Stomach (tissue), 9 donors: ENCODE data around the gene HPCA. TPM values are rescaled to one million over a fixed set of nuclear protein-coding genes. Genes with fewer than 3 reads are reported as not detected.

Experiments
- DNase-seq, 2 donors: peaks; one replicate each; pipeline versions ENCODE4 v3.0.0 to v3.0.0-alpha.2; 2013 to 2019
- H3K27ac ChIP-seq, 5 donors: fragments of 200-600 bp in 4 of 5; sonication (generic) in 4 of 5; one replicate each; pipeline ENCODE4 v1.5.1; 2013 to 2019; ENCODE audit warnings: mild to moderate bottlenecking in 1 of 5, moderate library complexity in 1 of 5
- H3K27me3 ChIP-seq, 3 donors: fragments of 200-600 bp; sonication (generic); one replicate each; pipeline ENCODE4 v1.5.1; 2017 to 2019; ENCODE audit warnings: mixed run types in 1 of 3
- H3K36me3 ChIP-seq, 4 donors: fragments of 200-600 bp; sonication (generic); 1 replicate in 3 of 4; 2 replicates in 1 of 4; pipeline ENCODE4 v1.5.1; 2016 to 2019
- H3K4me1 ChIP-seq, 4 donors: fragments of 200-600 bp; sonication (generic); one replicate each; pipeline ENCODE4 v1.5.1; 2016 to 2019
- H3K4me3 ChIP-seq, 4 donors: fragments of 200-600 bp; sonication (generic) in 3 of 4; one replicate each; pipeline ENCODE4 v1.5.1; 2016 to 2019; ENCODE audit warnings: mild to moderate bottlenecking in 1 of 4
- H3K9me3 ChIP-seq, 4 donors: fragments of 200-600 bp; sonication (generic); one replicate each; pipeline ENCODE4 v1.5.1; 2016 to 2019
- CTCF ChIP-seq, 7 experiments: fragments of 450-650 bp in 4 of 7; fragments of 200-600 bp in 3 of 7; sonication (generic) in 3 of 7; IDR thresholded peaks; one replicate each; pipeline ENCODE4 v1.5.1; 2016 to 2019; ENCODE audit warnings: antibody characterized with exemption in 7 of 7, control low read depth in 2 of 7, mild to moderate bottlenecking in 1 of 7
- EP300 ChIP-seq: sonication (generic); formaldehyde crosslinking; IDR thresholded peaks from one replicate; pipeline ENCODE4 v1.6.1; 2017; ENCODE audit warnings: antibody characterized with exemption
- POLR2A ChIP-seq, 4 donors: fragments of 450-650 bp; IDR thresholded peaks; one replicate each; pipeline ENCODE4 v1.6.1; 2016; ENCODE audit warnings: antibody characterized with exemption in 4 of 4, control low read depth in 2 of 4, mild to moderate bottlenecking in 1 of 4, moderate library complexity in 1 of 4
- POLR2AphosphoS5 ChIP-seq, 3 donors: sonication (generic); formaldehyde crosslinking; IDR thresholded peaks; one replicate each; pipeline ENCODE4 v1.6.1; 2016; ENCODE audit warnings: antibody characterized with exemption in 3 of 3
- WGBS, 5 donors: extraction: QIAGEN DNeasy Blood & Tissue Kit in 3 of 5; methylation state at CpG; one replicate each; pipeline versions ENCODE4 v1.1.5 to v1.1.7; 2013 to 2018; 5-methylcytosine and 5-hydroxymethylcytosine counted together
- intact Hi-C: fragments of 100-400 bp; cut with DNase I; formaldehyde crosslinking; loops from one replicate; pipeline ENCODE4 v1.15.1; 2023; ENCODE audit warnings: low total_unique reads
- polyA plus RNA-seq, 3 donors: library from polyadenylated mRNA; stranded (reverse); fragments of 200-250 nt; gene quantifications; one replicate each; pipeline ENCODE4 v1.2.3, GENCODE V29; 2013
- total RNA-seq, 5 donors: library from RNA; depleted of rRNA; stranded (reverse); fragments of >200 nt; gene quantifications; one replicate each; pipeline versions ENCODE4 v1.1.0 to v1.2.3, GENCODE V29; 2014 to 2016
- donor health status: healthy with polysubstance abuse.
- donor health status: Bipolar disorder and iron deficiency.
- donor health status: healthy.

HPCA gene
- total and polyA plus RNA-seq, 8 donors = 0.30 to 4.9 (median 0.75) TPM; not detected in 5

GRCh38 chr1:32897082-32898049 lies 11.1 kb downstream of the HPCA start:
- H3K27me3 ChIP-seq = peaks cover 0 to 44% (median 19%) of the 10 kb centered on the region in 3 donors
- DNase-seq = peak in 1 of 2 donors; percentile 4
- H3K4me3 ChIP-seq = no peak overlapping the region
- intact Hi-C loops = no loop called here
- no peak overlapping the region for H3K27ac ChIP-seq
- H3K4me1 ChIP-seq = peaks cover 23 to 45% (median 39%) of the 10 kb centered on the region in 4 donors
- no peak for TF ChIP-seq POLR2AphosphoS5 (IDR thresholded peaks at IDR 0.05)
- TF ChIP-seq CTCF (IDR thresholded peaks at IDR 0.05) = no peak
- TF ChIP-seq POLR2A (IDR thresholded peaks at IDR 0.05) = no peak
- no peak for TF ChIP-seq EP300
- 76 to 83% (median 79%) methylated on average over 11 of the region's 11 CpGs for WGBS, 5 donors
- H3K9me3 ChIP-seq = no peaks in the 10 kb centered on the region
- H3K36me3 ChIP-seq = peaks cover 0 to 33% (median 23%) of the 10 kb centered on the region in 4 donors

GRCh38 chr1:32898056-32898455 lies 11.8 kb downstream of the HPCA start:
- Histone ChIP-seq H3K36me3 (peaks cover 0 to 33% (median 23%) of the 10 kb centered on the region in 4 donors), H3K4me3 (no peak overlapping the region), H3K27me3 (peaks cover 0 to 43% (median 14%) of the 10 kb centered on the region in 3 donors), H3K27ac (no peak overlapping the region), H3K4me1 (peaks cover 18 to 44% (median 36%) of the 10 kb centered on the region in 4 donors), H3K9me3 (no peaks in the 10 kb centered on the region)
- intact Hi-C loops = no loop called here
- 90 to 96% (median 93%) methylated on average over 6 to 9 of the region's 9 CpGs for WGBS, 5 donors
- DNase-seq = no peak
- TF ChIP-seq CTCF (IDR thresholded peaks at IDR 0.05) (no peak), POLR2AphosphoS5 (IDR thresholded peaks at IDR 0.05) (no peak), POLR2A (IDR thresholded peaks at IDR 0.05) (no peak), EP300 (no peak)

DNA sequence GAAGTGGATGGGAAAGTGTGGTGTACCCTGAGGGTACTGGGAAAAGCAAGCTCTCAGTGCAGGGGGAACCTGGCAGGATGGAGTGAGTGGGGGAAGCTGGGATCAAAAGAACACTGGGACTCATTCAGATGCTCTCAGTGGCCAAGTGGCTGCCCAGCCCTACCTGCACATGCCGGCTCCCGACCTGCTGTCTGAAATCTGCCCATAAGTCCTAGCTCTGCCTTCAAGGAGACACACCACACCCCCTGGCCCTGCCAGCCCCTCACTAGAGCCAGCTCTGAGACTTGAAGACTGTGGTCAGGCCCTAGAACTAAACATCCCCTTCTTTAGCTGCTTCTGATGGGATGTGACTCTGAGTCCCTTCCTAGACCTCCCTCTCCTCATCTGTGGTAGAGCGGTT lies 12.7 kb downstream of the HPCA start:
- peak overlapping the region in 1 of 4 donors; percentile 74 for H3K4me3 ChIP-seq
- peak in 1 of 2 donors; percentile 2 for DNase-seq
- no peaks in the 10 kb centered on the region for H3K9me3 ChIP-seq
- WGBS, 5 donors = 89 to 98% (median 96%) methylated on average over 3 of the region's 3 CpGs
- H3K4me1 ChIP-seq = peaks cover 9 to 35% (median 31%) of the 10 kb centered on the region in 4 donors
- H3K27me3 ChIP-seq = peaks cover 0 to 34% (median 5%) of the 10 kb centered on the region in 3 donors
- intact Hi-C loops = no loop called here
- peaks cover 0 to 33% (median 23%) of the 10 kb centered on the region in 4 donors for H3K36me3 ChIP-seq
- TF ChIP-seq POLR2A (IDR thresholded peaks at IDR 0.05) (no peak), POLR2AphosphoS5 (IDR thresholded peaks at IDR 0.05) (no peak), EP300 (no peak), CTCF (IDR thresholded peaks at IDR 0.05) (no peak)
- H3K27ac ChIP-seq = no peak overlapping the region

GRCh38 chr1:32899586-32900296 lies 13.4 kb downstream of the HPCA start:
- intact Hi-C loops = no loop called here
- Histone ChIP-seq H3K36me3 (peaks cover 0 to 32% (median 22%) of the 10 kb centered on the region in 4 donors), H3K27me3 (peaks cover 0 to 30% (median 3%) of the 10 kb centered on the region in 3 donors), H3K9me3 (no peaks in the 10 kb centered on the region), H3K4me1 (peaks cover 8 to 30% (median 29%) of the 10 kb centered on the region in 4 donors), H3K4me3 (peak overlapping the region in 3 of 4 donors; percentile 74 to 77 (median 76)), H3K27ac (peak overlapping the region in 3 of 5 donors; percentile 84 to 91 (median 88))
- TF ChIP-seq CTCF (IDR thresholded peaks at IDR 0.05) (no peak), POLR2AphosphoS5 (IDR thresholded peaks at IDR 0.05) (no peak), POLR2A (IDR thresholded peaks at IDR 0.05) (no peak), EP300 (no peak)
- peak in 1 of 2 donors; percentile 8 for DNase-seq
- WGBS, 5 donors = 72 to 81% (median 76%) methylated on average over 7 of the region's 7 CpGs
